ENCODE measurements around the gene CX3CL1. TPM values are rescaled to one million over a fixed set of nuclear protein-coding genes. Genes with fewer than 3 reads are reported as not detected.

CX3CL1 gene
- total and polyA plus RNA-seq, 2 of the 13 experiments (the other 11 are each of a cell fraction or from before 2014, with no cell fraction given), result 57.3 to 60.8 TPM

DNA sequence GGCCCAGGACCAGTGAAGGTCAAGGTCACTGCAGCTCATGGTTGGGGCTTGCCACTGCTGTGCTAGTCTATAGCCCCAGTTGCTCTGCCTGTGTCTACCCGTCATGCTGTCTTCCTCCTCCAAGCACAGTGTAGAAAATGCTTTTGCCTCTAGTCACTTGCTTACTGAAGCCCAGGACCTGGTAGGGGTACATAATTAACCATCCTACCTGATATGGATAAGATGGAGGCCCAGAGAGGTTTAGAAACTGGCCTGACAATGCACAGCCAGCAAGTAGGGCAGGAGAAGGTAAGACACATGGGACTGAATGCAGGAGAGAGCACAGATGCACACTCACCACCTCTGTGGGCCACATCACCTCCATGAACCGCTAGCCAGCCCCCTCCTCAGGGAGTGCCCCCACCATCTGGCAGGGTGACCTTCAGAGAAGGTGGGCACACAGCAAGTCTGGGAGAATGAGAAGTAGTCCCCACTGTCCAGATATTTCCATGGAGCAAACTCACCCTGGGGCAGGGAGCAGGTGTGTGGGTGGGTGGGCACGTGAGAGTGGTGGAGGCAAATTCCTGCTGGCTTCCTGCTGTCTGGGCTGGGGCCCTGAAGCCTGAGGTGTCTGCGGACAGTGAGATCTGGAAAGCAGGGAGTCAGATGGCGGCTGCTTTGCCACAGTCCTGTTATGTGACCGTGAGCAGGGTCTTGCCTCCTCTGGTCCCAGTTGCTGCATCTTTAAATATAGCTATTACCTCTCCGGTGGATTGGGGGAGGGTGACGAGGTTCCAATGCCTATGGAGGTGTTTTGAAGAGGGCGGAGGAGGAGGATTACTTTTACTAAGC is 1.0 kb downstream of the CX3CL1 start:
- peak overlapping the region; percentile 96 for H3K9ac ChIP-seq (ENCODE audit: insufficient read depth, low read depth, low read length)
- peak overlapping the region; percentile 98 for H3K4me2 ChIP-seq (ENCODE audit: low read depth, low read length)
- TSS peak; percentile 62 for BruUV-seq (replicated peaks)
- no peak overlapping the region for H2AFZ ChIP-seq (ENCODE audit: low read length)
- in situ Hi-C loops (cut with HindIII; ENCODE audit: extremely low pct_ligation_motif_present, low pct_unique_long_range_greater_than_20kb) (loop anchor here (5.0 kb wide), 1 partner anchor 71 kb away; no protein-coding TSS in a partner anchor), intact Hi-C loops (cut with micrococcal nuclease; ENCODE audit: unreplicated experiment) (loop anchor here (2.0 kb wide), 1 partner anchor 43 kb away; no protein-coding TSS in a partner anchor)
- peaks cover 70% of the 10 kb centered on the region for H3K4me1 ChIP-seq (ENCODE audit: insufficient read depth, low read length)
- H3K27me3 ChIP-seq (ENCODE audit: control insufficient read depth in 1 of 2, insufficient read depth in 2 of 2, low read length in 2 of 2), result no peaks in the 10 kb centered on the region; a peak in 1 of 5 replicates
- ATAC-seq (peak; percentile 69), DNase-seq (ENCODE audit: low spot score) (peak; percentile 43), FAIRE-seq (peak; percentile 64)
- peak overlapping the region; percentile 99 for H3K27ac ChIP-seq (ENCODE audit: extremely low read length, insufficient read depth, low read length)
- H3K9me3 ChIP-seq (ENCODE audit: low read length), result no peaks in the 10 kb centered on the region
- H3K79me2 ChIP-seq (ENCODE audit: insufficient read depth, low read length), result peaks cover 50% of the 10 kb centered on the region
- H3K4me3 ChIP-seq (replicated peaks in 1 of 3; ENCODE audit: insufficient read depth in 1 of 3, low read depth in 2 of 3, low read length in 3 of 3), result peak overlapping the region; percentile 81 to 95 (median 84)
- POLR2A ChIA-PET, result interaction anchor here (0.6 to 7.7 kb wide), 53 partner anchors 8 to 766 kb away, joined by 3 to 303 read pairs (median 7); partner anchors contain the start of genes ARL2BP, CCL17, CETP and CIAPIN1
- peaks cover 3 to 11% of the 10 kb centered on the region in 2 experiments; a peak in 2 of 5 replicates for H3K36me3 ChIP-seq (replicated peaks in 1 of 2; ENCODE audit: control insufficient read depth in 1 of 2, insufficient read depth in 2 of 2, low read length in 2 of 2)
- H4K20me1 ChIP-seq (ENCODE audit: insufficient read depth, low read length), result peaks cover 9% of the 10 kb centered on the region; the same call in 1 of the 2 replicates
- WGBS (ENCODE audit: low lambda C conversion rate), result 11% methylated on average over 9 of the region's 9 CpGs
- CTCF ChIA-PET (ENCODE audit: low intra/inter-chr PET ratio, low total read pairs), result interaction anchor here (2.3 kb wide), 1 partner anchor 44 kb away, joined by 7 read pairs; no protein-coding TSS in a partner anchor
- TF ChIP-seq HMG20A (CRISPR knock-in tag; IDR thresholded peaks at IDR 0.05; ENCODE audit: borderline replicate concordance) (no peak; the same call in 1 of the 2 replicates), ZNF883 (CRISPR knock-in tag; IDR thresholded peaks at IDR 0.05; ENCODE audit: not compliant biosample characterization) (no peak)
- TF ChIP-seq, protein P1, sequence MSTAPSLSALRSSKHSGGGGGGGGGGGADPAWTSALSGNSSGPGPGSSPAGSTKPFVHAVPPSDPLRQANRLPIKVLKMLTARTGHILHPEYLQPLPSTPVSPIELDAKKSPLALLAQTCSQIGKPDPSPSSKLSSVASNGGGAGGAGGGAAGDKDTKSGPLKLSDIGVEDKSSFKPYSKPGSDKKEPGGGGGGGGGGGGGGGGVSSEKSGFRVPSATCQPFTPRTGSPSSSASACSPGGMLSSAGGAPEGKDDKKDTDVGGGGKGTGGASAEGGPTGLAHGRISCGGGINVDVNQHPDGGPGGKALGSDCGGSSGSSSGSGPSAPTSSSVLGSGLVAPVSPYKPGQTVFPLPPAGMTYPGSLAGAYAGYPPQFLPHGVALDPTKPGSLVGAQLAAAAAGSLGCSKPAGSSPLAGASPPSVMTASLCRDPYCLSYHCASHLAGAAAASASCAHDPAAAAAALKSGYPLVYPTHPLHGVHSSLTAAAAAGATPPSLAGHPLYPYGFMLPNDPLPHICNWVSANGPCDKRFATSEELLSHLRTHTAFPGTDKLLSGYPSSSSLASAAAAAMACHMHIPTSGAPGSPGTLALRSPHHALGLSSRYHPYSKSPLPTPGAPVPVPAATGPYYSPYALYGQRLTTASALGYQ (CRISPR knock-in tag; IDR thresholded peaks at IDR 0.05), result no peak; the same call in 1 of the 2 replicates
- TF ChIP-seq, protein P2, sequence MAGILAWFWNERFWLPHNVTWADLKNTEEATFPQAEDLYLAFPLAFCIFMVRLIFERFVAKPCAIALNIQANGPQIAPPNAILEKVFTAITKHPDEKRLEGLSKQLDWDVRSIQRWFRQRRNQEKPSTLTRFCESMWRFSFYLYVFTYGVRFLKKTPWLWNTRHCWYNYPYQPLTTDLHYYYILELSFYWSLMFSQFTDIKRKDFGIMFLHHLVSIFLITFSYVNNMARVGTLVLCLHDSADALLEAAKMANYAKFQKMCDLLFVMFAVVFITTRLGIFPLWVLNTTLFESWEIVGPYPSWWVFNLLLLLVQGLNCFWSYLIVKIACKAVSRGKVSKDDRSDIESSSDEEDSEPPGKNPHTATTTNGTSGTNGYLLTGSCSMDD (CRISPR knock-in tag; IDR thresholded peaks at IDR 0.05), result no peak
- TF ChIP-seq, protein P3, sequence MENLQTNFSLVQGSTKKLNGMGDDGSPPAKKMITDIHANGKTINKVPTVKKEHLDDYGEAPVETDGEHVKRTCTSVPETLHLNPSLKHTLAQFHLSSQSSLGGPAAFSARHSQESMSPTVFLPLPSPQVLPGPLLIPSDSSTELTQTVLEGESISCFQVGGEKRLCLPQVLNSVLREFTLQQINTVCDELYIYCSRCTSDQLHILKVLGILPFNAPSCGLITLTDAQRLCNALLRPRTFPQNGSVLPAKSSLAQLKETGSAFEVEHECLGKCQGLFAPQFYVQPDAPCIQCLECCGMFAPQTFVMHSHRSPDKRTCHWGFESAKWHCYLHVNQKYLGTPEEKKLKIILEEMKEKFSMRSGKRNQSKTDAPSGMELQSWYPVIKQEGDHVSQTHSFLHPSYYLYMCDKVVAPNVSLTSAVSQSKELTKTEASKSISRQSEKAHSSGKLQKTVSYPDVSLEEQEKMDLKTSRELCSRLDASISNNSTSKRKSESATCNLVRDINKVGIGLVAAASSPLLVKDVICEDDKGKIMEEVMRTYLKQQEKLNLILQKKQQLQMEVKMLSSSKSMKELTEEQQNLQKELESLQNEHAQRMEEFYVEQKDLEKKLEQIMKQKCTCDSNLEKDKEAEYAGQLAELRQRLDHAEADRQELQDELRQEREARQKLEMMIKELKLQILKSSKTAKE (CRISPR knock-in tag; IDR thresholded peaks at IDR 0.05; ENCODE audit: borderline replicate concordance), result no peak; the same call in 1 of the 2 replicates
- TF ChIP-seq, protein P4, sequence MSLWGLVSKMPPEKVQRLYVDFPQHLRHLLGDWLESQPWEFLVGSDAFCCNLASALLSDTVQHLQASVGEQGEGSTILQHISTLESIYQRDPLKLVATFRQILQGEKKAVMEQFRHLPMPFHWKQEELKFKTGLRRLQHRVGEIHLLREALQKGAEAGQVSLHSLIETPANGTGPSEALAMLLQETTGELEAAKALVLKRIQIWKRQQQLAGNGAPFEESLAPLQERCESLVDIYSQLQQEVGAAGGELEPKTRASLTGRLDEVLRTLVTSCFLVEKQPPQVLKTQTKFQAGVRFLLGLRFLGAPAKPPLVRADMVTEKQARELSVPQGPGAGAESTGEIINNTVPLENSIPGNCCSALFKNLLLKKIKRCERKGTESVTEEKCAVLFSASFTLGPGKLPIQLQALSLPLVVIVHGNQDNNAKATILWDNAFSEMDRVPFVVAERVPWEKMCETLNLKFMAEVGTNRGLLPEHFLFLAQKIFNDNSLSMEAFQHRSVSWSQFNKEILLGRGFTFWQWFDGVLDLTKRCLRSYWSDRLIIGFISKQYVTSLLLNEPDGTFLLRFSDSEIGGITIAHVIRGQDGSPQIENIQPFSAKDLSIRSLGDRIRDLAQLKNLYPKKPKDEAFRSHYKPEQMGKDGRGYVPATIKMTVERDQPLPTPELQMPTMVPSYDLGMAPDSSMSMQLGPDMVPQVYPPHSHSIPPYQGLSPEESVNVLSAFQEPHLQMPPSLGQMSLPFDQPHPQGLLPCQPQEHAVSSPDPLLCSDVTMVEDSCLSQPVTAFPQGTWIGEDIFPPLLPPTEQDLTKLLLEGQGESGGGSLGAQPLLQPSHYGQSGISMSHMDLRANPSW (CRISPR knock-in tag; IDR thresholded peaks at IDR 0.05; ENCODE audit: borderline replicate concordance), result peak; percentile 93; the same call in 1 of the 2 replicates
- TF ChIP-seq, protein P5, sequence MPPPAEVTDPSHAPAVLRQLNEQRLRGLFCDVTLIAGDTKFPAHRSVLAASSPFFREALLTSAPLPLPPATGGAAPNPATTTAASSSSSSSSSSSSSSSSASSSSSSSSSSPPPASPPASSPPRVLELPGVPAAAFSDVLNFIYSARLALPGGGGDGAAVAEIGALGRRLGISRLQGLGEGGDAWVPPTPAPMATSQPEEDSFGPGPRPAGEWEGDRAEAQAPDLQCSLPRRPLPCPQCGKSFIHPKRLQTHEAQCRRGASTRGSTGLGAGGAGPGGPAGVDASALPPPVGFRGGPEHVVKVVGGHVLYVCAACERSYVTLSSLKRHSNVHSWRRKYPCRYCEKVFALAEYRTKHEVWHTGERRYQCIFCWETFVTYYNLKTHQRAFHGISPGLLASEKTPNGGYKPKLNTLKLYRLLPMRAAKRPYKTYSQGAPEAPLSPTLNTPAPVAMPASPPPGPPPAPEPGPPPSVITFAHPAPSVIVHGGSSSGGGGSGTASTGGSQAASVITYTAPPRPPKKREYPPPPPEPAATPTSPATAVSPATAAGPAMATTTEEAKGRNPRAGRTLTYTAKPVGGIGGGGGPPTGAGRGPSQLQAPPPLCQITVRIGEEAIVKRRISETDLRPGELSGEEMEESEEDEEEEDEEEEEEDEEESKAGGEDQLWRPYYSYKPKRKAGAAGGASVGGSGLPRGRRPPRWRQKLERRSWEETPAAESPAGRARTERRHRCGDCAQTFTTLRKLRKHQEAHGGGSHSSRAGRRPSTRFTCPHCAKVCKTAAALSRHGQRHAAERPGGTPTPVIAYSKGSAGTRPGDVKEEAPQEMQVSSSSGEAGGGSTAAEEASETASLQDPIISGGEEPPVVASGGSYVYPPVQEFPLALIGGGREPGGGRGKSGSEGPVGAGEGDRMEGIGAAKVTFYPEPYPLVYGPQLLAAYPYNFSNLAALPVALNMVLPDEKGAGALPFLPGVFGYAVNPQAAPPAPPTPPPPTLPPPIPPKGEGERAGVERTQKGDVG (CRISPR knock-in tag; IDR thresholded peaks at IDR 0.05; ENCODE audit: borderline replicate concordance), result no peak

All from HepG2 (cell line).